GM19043 (cell line): ENCODE results near the gene SPNS2.

Experiments used
- ATAC-seq: cut with Tn5 transposase; IDR thresholded peaks from one replicate; pipeline ENCODE4 v1.9.1; 2021; ENCODE audit warnings: low read depth; ENCODE audit not compliant: unreplicated experiment

The SPNS2 gene

DNA sequence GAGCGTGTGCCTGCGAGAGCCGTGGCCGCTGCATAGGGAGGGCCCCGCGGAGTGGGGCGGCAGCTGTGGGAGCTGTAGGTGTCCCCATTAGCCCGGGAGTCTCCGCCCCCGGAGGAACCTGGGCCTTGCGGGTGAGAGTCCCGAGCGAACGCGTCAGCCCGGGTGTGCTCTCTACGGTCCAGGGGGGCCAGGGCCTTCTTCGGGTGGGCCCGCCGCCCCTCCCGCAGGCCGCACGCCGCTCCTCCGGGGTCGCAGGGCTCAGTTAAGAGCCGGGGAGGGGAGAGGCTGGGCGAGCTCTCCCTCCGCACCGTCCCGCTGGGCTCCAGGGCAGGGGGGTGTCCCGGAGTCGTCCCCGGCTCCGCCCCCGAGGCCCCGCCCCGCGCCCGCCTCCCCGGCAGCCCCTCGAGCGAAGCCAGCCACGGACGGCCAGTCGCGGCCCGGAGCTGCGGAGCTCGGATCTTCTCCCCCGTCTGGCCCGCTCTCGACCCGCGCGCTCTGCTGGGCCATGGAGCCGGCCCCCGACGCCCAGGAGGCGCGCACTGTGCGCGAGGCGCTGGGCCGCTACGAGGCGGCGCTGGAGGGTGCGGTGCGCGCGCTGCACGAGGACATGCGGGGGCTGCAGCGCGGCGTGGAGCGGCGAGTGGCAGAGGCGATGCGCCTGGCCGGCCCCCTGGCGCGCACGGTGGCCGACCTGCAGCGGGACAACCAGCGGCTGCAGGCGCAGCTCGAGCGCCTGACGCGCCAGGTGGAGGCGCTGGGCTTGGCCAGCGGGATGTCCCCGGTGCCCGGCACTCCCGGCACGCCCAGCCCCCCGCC is 85.6 kb downstream of the SPNS2 start, which contains the start of gene SMTNL2:
Gene SMTNL2 (plus strand): TSS at position 429 of the 816 bp plus-strand sequence. CDS start 77 bp downstream, at position 506.
- ATAC-seq = no peak

DNA sequence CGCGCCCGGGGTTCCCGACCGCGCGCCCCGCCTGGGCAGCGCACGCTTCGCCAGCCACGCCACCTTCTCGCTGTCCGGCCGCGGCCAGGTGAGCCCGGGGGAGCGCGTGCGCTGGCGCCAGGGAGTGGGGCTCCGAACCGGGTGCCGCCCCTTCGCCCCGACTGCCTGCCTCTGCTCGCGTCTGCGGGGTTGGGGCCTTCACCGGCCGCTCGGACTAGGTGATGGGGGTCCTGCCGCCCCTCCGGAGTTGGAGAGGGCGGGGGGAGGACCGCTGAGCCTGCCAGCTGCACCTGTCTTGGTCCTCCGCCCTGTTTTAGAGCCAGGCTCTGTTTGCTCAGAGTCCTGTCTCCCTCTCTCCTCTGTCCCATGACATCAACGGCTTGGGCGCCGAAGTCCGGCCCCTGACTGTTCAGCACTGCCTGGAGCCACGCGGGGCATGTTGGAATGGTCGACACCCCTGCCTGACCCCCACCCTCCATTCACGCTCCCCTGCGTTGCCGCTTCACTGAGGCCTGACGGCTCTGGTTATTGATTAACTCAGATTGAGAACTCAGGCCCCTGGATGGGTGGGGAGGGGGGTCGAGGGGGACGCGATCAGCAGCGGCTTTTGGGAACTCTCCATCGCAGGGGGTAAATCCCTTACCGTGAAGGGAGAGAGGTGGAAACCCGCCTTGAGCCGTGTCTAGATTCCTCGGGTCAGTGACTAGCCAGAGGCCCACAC is 86.4 kb downstream of the SPNS2 start:
- ATAC-seq = no peak

DNA sequence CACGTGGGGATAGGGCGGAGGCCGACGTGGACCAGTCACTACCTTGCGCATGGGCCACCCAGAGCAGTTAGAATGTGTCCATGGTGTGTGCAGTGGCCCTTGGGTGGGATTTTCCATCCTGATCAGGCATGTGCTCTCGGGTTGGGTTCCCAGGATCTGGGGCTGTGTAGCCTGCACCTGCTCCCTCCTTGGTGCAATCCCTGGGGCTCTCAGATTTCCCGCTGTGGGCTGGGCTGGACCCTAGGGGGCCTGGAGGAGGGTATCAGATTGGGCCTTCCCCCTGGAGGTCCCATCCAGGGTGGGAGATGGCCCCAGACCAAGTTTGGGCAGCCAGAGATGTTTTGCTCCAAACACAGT is 86.9 kb downstream of the SPNS2 start:
- ATAC-seq = no peak

DNA sequence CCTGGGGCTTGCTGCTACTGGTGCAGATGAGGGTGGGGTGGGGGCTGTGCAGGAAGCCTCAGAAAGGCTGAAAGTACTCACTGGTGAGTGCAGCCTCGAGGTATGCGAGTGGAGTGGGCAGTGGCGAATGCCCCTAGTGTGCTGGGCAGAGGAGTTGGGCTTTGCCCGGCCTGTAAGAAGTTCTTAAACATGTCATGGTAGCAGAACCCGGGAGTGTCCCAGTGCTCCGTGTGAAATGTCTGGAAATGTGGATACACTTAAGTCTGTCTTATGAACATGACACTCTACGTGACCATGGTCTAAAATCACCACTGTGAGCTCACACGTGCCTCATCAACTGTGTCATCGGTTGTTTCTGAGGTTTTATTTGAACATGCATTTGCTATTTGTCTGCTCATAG is 87.4 kb downstream of the SPNS2 start:
- no peak for ATAC-seq

DNA sequence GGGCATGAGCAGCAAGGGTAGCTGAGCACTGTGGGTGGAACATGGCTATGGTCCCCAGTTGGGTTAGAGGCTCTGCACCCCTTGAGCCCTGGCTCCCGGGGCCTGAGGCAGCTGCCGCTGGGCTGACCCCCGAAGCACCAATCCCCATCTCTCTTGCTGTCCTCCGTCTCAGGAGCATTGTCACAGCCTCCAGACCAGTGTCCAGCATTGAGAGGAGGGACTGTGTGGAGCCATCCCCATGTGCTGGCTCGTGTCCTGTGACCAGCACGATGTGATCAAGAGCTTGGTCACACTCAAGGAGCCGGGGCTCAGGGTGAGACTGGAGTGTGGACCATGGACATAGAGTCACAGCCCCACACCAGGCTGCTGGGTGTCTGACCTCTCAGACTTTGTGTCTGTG is 88.5 kb downstream of the SPNS2 start:
- ATAC-seq = no peak

DNA sequence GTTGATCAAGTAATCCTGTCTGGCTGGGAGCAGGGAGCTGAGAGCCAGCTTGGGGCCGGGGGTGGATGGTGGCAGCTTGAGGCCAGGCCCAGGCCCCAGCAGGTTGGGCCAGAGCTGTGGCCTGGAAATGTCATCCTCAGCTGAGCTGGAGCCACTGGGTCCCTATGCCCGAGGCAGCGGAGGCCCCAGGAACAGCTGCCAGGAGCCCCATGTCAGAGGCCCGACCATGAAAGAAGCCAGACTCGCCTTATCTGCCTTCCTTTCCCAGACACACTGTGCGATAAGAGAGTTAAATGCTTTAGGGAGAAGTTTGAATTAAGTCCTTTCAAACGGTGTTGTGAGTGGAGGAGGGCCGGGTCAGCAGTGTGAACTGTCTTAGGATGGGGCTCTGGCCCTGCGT is 89.1 kb downstream of the SPNS2 start:
- no peak for ATAC-seq

DNA sequence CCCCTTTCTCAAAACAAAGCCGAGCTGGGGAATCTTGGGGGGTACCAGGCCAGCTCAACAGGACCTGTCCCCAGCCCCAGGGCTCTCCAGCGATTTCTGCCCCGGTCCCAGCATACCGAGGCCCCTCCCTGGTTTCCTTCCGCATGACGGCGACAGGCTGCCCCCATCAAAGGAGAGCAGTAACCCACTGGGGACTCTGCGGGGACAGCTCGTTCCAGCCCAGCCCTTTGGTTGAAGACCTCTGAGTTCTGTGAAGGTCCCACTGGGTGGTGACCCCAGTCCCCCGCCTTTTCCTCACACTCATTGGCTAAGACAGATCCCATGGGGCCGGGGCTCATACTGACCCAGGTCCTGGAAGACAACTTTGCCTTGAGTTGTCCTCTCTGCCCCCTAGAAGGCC is 89.7 kb downstream of the SPNS2 start:
- ATAC-seq = no peak
